Neural progenitor cell (in vitro differentiated cells): ENCODE results near the gene CCM2. TPM values are rescaled to one million over a fixed set of nuclear protein-coding genes. Genes with fewer than 3 reads are reported as not detected.

Experiments
- DNase-seq: peaks from one replicate; pipeline ENCODE4 v3.0.0-alpha.2; 2016; ENCODE audit warnings: low spot score
- H2AFZ ChIP-seq: fragments of 200-600 bp; sonication (generic); replicated peaks from 2 replicates; pipeline ENCODE4 v1.6.1; 2016; ENCODE audit warnings: antibody characterized with exemption
- H3F3A ChIP-seq: fragments of 200-600 bp; sonication (generic); 2 replicates; pipeline ENCODE4 v1.6.1; 2016; ENCODE audit warnings: antibody characterized with exemption, low read depth
- H3K27ac ChIP-seq: fragments of 200-600 bp; sonication (generic); 2 replicates; pipeline ENCODE4 v1.5.1; 2016; ENCODE audit warnings: mild to moderate bottlenecking
- H3K27me3 ChIP-seq: fragments of 200-600 bp; sonication (generic); 2 replicates; pipeline ENCODE4 v1.6.1; 2016; ENCODE audit warnings: mild to moderate bottlenecking, moderate library complexity
- H3K36me3 ChIP-seq: fragments of 200-600 bp; sonication (generic); 2 replicates; pipeline ENCODE4 v1.5.1; 2016
- H3K4me1 ChIP-seq: fragments of 200-600 bp; sonication (generic); 2 replicates; pipeline ENCODE4 v1.6.1; 2016; ENCODE audit warnings: mixed run types
- H3K4me2 ChIP-seq: fragments of 200-600 bp; sonication (generic); 2 replicates; pipeline ENCODE4 v1.6.1; 2016
- H3K4me3 ChIP-seq: fragments of 200-600 bp; sonication (generic); 2 replicates; pipeline ENCODE4 v1.5.1; 2016
- H3K79me2 ChIP-seq: fragments of 200-600 bp; sonication (generic); 2 replicates; pipeline ENCODE4 v1.6.1; 2016; ENCODE audit warnings: low read depth
- H3K9ac ChIP-seq: fragments of 200-600 bp; sonication (generic); 2 replicates; pipeline ENCODE4 v1.6.1; 2016
- H3K9me3 ChIP-seq: fragments of 200-600 bp; sonication (generic); 2 replicates; pipeline ENCODE4 v1.5.1; 2016; ENCODE audit warnings: low read depth
- H4K20me1 ChIP-seq: fragments of 200-600 bp; sonication (generic); 2 replicates; pipeline ENCODE4 v1.6.1; 2016; ENCODE audit warnings: low read depth
- H3K27ac Mint-ChIP-seq: 3 replicates; pipeline ENCODE4 v1.8.0; 2021; ENCODE audit warnings: mixed read lengths
- H3K27me3 Mint-ChIP-seq: 2 replicates; pipeline ENCODE4 v1.8.0; 2022; ENCODE audit warnings: low read depth, mild to moderate bottlenecking, inconsistent platforms, moderate library complexity, mixed read lengths; ENCODE audit not compliant: insufficient read depth
- H3K36me3 Mint-ChIP-seq: 3 replicates; pipeline ENCODE4 v1.8.0; 2021; ENCODE audit warnings: mixed read lengths
- H3K4me1 Mint-ChIP-seq: 3 replicates; pipeline ENCODE4 v1.8.0; 2021; ENCODE audit warnings: mixed read lengths
- H3K4me3 Mint-ChIP-seq: 3 replicates; pipeline ENCODE4 v1.8.0; 2021; ENCODE audit warnings: mild to moderate bottlenecking, moderate library complexity, mixed read lengths
- H3K9me3 Mint-ChIP-seq: 3 replicates; pipeline ENCODE4 v1.8.0; 2020; ENCODE audit warnings: mixed read lengths
- CTCF ChIP-seq: fragments of 200-600 bp; sonication (generic); IDR thresholded peaks from 2 replicates; pipeline ENCODE4 v1.5.1; 2017; ENCODE audit warnings: antibody characterized with exemption, mild to moderate bottlenecking
- EZH2 ChIP-seq: fragments of 200-600 bp; sonication (generic); IDR thresholded peaks from 2 replicates; pipeline ENCODE4 v1.6.1; 2017; ENCODE audit warnings: antibody characterized with exemption, mild to moderate bottlenecking, moderate library complexity
- EZH2phosphoT487 ChIP-seq: fragments of 200-600 bp; sonication (generic); IDR thresholded peaks from 2 replicates; pipeline ENCODE4 v1.6.1; 2017; ENCODE audit warnings: antibody characterized with exemption
- total RNA-seq: library from RNA; depleted of rRNA; stranded (reverse); fragments of >200 nt; gene quantifications from 2 replicates; pipeline ENCODE4 v1.2.3, GENCODE V29; 2015; ENCODE audit warnings: low replicate concordance

Gene CCM2
- total RNA-seq, 1 donor from 2014 or later: 21.8 TPM

GRCh38 chr7:44963364-44964290, 36.4 kb upstream of the CCM2 start:
- no peak for DNase-seq
- peak overlapping the region; percentile 87 for H2AFZ ChIP-seq
- H3K4me3 Mint-ChIP-seq: no peak overlapping the region

GRCh38 chr7:44964384-44964830, 35.6 kb upstream of the CCM2 start:
- H3K36me3 Mint-ChIP-seq: no peaks in the 10 kb centered on the region
- Histone ChIP-seq H3F3A (no peaks in the 10 kb centered on the region), H3K4me2 (no peak overlapping the region), H3K9me3 (no peaks in the 10 kb centered on the region), H3K9ac (no peak overlapping the region), H3K36me3 (no peaks in the 10 kb centered on the region), H2AFZ (no peak overlapping the region), H3K4me3 (no peak overlapping the region), H3K79me2 (no peaks in the 10 kb centered on the region), H4K20me1 (no peaks in the 10 kb centered on the region), H3K4me1 (no peaks in the 10 kb centered on the region), H3K27ac (no peak overlapping the region), H3K27me3 (peaks cover 42% of the 10 kb centered on the region)
- no peak overlapping the region for H3K4me3 Mint-ChIP-seq
- DNase-seq: peak; percentile 41
- no peaks in the 10 kb centered on the region for H3K4me1 Mint-ChIP-seq
- no peak overlapping the region for H3K27ac Mint-ChIP-seq
- TF ChIP-seq EZH2: no peak
- peak; percentile 39 for TF ChIP-seq CTCF
- H3K27me3 Mint-ChIP-seq: peaks cover 5% of the 10 kb centered on the region
- no peaks in the 10 kb centered on the region for H3K9me3 Mint-ChIP-seq

More at GRCh38 chr7:44963364-44964290, 36.4 kb upstream of the CCM2 start:
- H3K27me3 Mint-ChIP-seq: peaks cover 5% of the 10 kb centered on the region
- no peaks in the 10 kb centered on the region for H3K36me3 ChIP-seq
- no peak overlapping the region for H3K27ac ChIP-seq
- no peaks in the 10 kb centered on the region for H3K9me3 ChIP-seq
- no peaks in the 10 kb centered on the region for H3F3A ChIP-seq
- no peaks in the 10 kb centered on the region for H3K4me1 Mint-ChIP-seq
- H3K9me3 Mint-ChIP-seq: no peaks in the 10 kb centered on the region
- TF ChIP-seq EZH2: no peak
- no peak for TF ChIP-seq EZH2phosphoT487
- no peak for TF ChIP-seq CTCF
- no peak overlapping the region for H3K9ac ChIP-seq
- no peaks in the 10 kb centered on the region for H3K36me3 Mint-ChIP-seq
- H3K4me1 ChIP-seq: no peaks in the 10 kb centered on the region
- peaks cover 50% of the 10 kb centered on the region for H3K27me3 ChIP-seq
- H3K4me2 ChIP-seq: peak overlapping the region; percentile 65
- no peak overlapping the region for H3K27ac Mint-ChIP-seq
- no peaks in the 10 kb centered on the region for H4K20me1 ChIP-seq
- no peak overlapping the region for H3K4me3 ChIP-seq
- H3K79me2 ChIP-seq: no peaks in the 10 kb centered on the region

GRCh38 chr7:44964831-44965440, 35.1 kb upstream of the CCM2 start:
- Histone ChIP-seq H3K4me1 (no peaks in the 10 kb centered on the region), H3K9me3 (no peaks in the 10 kb centered on the region), H4K20me1 (no peaks in the 10 kb centered on the region), H2AFZ (no peak overlapping the region), H3F3A (no peaks in the 10 kb centered on the region), H3K36me3 (no peaks in the 10 kb centered on the region), H3K27me3 (peaks cover 37% of the 10 kb centered on the region), H3K4me2 (no peak overlapping the region), H3K27ac (no peak overlapping the region), H3K79me2 (no peaks in the 10 kb centered on the region), H3K9ac (no peak overlapping the region), H3K4me3 (no peak overlapping the region)
- TF ChIP-seq EZH2 (no peak), CTCF (no peak), EZH2phosphoT487 (no peak)
- no peaks in the 10 kb centered on the region for H3K36me3 Mint-ChIP-seq
- H3K27me3 Mint-ChIP-seq: peaks cover 5% of the 10 kb centered on the region
- peak overlapping the region; percentile 50 for H3K4me3 Mint-ChIP-seq
- no peaks in the 10 kb centered on the region for H3K4me1 Mint-ChIP-seq
- no peak overlapping the region for H3K27ac Mint-ChIP-seq
- no peaks in the 10 kb centered on the region for H3K9me3 Mint-ChIP-seq
- DNase-seq: no peak
